ENCODE measurements around the gene TUBG1.

DNA sequence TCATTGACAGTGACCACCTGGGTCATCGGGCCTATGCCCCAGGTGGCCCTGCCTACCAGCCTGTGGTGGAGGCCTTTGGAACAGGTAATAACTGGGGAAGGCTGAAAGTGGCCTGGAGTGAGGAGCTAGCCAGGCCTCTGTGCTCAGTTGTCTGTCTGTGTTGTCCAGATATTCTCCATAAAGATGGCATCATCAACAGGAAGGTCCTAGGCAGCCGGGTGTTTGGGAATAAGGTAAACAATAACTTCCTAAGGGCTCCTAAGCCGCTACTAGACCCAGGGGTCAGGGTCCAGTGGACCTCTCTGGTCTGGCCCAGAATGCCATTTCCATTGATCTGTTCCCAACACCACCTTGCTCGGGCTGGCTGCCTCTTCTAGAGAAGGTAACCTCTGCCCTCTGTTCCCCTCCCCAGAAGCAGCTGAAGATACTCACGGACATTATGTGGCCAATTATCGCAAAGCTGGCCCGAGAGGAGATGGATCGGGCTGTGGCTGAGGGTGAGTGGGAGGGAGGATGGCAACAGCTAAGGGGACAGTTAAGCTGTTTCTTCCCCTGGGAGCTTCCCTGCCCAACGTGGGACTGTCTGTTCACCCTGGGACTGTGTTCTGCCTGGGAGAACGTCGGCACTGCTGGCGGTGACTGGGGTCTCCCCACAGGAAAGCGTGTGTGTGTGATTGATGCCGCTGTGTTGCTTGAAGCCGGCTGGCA is 44.5 kb upstream of the TUBG1 start:
- TF ChIP-seq, protein P1, sequence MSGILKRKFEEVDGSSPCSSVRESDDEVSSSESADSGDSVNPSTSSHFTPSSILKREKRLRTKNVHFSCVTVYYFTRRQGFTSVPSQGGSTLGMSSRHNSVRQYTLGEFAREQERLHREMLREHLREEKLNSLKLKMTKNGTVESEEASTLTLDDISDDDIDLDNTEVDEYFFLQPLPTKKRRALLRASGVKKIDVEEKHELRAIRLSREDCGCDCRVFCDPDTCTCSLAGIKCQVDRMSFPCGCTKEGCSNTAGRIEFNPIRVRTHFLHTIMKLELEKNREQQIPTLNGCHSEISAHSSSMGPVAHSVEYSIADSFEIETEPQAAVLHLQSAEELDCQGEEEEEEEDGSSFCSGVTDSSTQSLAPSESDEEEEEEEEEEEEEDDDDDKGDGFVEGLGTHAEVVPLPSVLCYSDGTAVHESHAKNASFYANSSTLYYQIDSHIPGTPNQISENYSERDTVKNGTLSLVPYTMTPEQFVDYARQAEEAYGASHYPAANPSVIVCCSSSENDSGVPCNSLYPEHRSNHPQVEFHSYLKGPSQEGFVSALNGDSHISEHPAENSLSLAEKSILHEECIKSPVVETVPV (CRISPR knock-in tag; IDR thresholded peaks at IDR 0.05), result no peak
- no peak for TF ChIP-seq ZFP30 (CRISPR knock-in tag; IDR thresholded peaks at IDR 0.05)
- no peak for TF ChIP-seq RARB (CRISPR knock-in tag; IDR thresholded peaks at IDR 0.05)
- TF ChIP-seq PATZ1 (CRISPR knock-in tag; IDR thresholded peaks at IDR 0.05; ENCODE audit: borderline replicate concordance), result no peak
- TF ChIP-seq TSHZ2 (CRISPR knock-in tag; IDR thresholded peaks at IDR 0.05), result no peak

Data from SK-N-SH treated with all-trans-retinoic acid at 6 μM for 48 hours (cell line).